ENCODE results near the gene PHB1.

PHB1 gene

DNA sequence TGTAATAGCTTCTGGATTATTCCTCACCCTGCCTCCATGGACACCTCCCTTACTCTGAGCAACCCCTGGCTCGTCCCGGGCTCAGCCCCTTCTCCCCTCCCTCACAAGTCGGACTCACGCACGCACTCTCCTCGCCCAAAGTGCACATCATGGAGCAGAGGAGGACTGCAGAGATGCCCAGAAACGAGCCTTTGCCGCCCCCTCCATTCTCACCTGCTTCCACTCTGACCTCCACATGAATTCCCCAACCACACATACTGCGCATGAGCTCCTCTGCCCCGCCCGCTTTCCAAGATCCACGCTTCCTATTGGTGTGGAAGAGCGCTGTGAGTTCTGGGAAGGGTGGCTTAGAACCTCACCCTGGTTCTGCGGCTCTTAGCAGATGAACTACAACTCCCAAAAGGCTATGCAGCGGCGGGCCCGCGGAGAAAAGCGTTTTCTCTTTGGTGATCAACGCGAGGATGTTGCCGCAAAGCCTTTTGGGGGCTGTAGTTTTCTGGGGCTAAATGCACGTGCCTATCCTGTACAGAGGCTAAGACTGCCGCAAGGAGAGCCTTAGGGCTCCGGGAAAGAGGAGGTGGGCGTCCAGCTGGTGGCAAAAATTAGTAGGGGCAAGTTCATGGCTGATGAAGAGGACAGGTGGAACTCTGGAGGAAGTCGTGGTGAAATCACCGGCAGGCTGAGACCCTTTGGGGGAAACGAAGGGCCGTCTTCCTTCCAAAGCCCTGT lies at the start of gene PHB1:
PHB1 (minus strand) TSS at position 261 of the 729 bp plus-strand sequence. CDS start 1,618 bp downstream, outside the sequence.
- peak; percentile 98 for DNase-seq

DNA sequence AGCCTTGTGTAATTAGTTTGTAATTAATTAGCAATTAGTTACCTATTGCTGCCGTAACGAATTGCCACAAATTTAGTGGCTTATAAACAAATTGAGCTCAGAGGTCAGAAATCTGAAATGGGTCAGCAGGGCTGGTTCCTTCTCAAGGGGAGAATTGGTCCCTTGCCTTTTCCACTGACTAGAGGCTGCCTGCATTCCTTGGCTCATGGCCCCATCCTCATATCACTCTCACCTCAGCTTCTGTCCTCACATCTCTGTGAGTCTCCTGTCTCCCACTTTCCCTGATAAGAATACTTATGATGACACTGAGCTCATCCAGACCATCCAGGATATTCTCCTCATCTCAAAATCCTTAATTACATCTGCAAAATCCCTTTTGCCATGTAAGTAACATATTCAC lies 49.4 kb upstream of the PHB1 start:
- DNase-seq, result no peak

DNA sequence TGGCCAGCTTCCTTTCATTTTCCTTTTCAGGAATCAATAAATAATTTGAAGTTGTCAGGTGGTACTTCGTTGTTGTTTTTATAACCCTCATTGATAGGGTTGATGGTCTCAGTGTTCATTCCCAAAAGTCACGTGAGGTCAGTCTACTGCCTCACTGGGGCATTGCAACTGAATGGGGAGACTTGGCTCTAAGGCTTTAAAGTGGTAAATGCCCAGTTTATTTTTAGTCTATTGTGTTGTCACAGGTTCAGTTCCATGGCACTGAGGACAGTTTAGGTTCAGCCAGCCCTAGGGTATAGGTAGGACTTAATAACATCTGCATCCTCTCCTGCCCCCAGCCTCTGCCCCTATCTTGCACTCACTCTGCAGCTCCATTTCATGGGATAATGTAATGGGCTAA lies 46.9 kb upstream of the PHB1 start:
- DNase-seq, result no peak

DNA sequence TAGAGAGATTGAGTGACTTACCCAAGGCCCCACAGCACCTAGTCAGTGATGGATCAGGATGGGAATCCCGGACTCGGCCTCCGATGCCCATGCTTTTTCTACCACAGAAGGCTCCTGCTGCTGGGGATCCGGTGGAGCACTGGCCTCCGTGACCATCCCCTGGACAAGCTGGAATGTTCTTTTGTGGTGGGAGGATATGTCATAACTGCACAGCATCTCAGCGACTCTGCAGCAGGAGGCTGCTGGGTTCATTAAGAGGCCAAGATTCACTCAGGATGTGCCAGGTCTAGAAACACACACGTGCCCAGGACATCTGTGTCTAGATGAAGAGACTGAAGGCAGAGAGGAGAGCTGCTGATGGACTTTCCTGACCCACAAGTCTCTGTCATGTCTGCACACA lies 45.7 kb upstream of the PHB1 start:
- DNase-seq, result no peak

DNA sequence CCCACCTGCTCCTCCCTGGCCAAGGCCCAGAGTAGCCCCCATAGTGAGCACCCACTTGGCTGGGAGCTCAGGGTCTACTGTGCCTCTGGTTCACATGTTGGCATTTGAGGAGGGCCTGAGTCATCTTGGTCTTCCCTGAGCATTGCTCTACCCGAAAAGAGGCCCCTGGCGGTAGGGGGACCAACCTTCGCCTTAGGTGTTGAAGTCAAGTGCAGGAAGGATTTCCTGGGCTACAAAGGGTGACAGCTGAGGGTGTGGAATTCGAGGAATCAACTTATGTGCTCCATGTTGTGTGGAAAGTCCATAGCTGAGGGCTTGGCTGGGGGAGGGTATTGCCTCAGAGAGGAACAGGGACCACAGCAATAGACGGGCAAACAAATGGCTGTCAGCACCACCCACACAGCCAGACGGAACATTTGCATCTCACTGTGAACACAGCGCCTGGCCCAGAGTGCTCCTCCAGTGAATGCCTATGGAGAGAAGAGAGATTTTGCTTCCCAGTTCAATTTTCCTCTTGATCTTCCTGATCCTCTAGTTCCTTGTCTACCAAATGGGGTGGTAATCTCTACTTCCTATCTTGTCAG lies 44.8 kb upstream of the PHB1 start:
- no peak for DNase-seq

DNA sequence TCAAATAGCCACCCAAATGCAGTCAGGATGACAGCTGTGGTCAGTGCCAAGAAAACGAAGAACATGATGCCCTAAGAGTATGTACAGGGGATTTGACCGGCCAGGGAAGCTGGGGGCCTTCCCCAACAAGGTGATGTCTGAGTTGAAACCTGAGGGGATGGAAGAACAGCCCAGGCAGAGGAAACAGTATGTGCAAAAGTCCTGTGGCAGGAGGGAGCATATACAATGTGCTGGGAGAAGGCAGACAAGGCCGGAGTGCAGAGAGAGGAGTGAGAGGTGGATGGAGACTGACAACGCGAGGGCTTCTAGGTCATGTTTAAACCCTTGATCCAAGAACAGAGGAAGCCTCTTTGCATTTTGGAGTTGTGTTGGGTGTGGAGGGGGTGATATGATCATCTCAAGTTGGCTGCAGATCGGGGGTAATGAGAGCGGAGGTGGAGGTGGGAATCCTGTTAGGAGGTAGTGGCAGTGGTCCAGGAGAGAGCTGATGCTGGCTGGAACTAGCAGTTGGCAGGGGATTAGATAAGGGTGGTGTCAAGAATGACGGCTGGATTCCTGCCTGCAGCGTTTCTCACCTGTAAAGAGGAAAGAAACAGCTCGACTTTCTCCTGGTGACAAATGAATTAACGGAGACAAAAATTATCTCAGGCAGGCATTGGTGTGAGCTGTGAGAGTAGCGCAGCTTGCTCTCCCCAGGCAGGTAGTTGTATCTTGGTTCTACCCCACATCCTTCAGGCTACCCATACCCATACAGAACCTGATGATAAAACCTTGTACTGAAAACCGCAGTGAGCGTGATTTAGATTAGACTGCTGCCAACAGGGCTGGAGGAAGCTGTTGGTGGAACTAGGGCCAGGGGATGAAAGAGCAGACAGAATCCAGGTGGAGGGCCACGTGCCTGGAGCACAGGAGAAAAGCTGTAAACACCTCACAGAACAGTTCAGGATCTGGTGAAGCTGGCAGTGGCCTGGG lies 43.2 kb upstream of the PHB1 start:
- no peak for DNase-seq

DNA sequence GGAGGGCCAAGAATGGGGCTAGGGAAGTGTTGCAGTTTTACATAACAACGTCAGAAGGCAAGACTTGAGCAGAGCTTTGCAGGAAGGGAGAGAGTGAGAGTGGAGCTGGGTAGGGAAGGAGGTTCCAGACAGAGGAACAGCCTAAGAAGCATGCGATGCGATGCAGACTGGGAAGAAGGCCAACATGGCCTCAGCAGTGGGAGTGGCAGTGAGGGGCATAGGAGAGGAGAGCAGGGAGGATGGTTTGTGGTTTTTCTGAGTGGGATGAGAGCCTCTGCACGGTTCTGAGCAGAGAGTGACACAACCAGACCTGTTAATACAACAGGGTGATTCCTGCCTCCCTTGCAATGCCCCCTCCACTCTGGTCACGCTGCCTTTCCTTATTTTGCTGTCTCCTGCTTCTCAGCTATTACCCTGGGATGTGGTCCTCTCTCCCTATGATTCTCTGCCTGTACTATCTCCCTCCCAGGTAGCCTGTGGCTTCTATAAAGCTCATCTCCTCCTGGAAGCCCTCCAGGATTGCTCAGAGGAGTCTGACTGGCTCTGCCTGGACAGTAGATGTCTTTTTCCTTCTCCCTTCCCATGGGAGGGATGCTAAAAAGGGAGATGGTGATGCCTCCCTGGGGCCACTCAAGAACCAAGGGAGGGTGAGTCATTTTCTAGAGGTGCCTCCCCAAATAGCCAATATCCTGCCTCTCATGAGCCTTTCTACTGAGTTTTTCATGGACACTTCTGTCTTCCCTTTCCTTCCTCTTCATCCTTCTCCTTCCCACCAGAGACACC lies 41.7 kb upstream of the PHB1 start:
- DNase-seq, result no peak

DNA sequence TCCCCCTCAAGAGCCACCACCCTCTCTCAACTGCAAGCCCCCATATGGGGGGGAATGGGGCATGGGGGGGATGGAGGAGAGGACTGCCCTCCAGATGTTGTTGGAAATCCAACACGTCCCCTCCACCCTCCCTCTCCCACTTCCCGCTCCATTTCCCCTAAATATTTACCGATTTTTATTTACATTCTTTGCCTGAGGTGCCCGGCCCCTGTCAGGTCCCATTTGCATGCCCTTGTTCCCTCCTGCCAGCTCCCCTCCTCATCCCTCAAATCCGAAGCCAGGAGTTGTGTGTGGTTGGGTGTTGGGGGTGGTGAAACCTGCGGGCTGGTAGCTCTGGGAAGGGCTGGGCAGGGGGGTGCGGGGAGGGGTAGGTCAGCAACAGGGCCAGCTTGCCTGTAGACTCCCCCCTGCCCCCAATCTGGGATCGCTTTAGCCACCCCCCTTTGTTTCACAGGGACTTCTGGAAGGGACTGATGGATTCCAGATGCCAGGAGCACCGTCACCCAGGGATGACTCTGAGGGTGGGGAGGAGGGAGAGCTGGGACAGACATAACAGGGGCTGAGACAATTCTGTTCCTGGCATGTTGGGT lies 40.7 kb upstream of the PHB1 start:
- DNase-seq, result no peak

DNA sequence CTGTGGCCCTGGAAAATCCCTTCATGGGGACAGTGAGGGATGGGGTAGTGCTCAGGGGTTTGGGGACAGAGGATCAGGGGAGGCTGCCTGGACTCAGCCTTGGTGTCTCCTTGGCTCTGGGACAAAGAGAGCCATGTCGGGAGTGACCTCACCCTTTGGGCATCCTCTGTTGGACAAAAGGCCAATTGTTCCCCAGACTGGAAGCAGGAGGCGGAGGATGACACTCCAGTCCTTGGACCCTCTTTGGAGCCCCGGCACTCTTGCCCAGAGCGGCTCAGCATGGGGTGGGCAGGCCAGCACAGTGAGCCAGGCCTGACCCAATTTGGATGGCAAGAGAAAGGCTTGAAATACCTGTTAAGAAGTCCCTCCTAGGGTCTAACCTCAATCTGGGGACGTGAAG lies 39.4 kb upstream of the PHB1 start:
- no peak for DNase-seq

DNA sequence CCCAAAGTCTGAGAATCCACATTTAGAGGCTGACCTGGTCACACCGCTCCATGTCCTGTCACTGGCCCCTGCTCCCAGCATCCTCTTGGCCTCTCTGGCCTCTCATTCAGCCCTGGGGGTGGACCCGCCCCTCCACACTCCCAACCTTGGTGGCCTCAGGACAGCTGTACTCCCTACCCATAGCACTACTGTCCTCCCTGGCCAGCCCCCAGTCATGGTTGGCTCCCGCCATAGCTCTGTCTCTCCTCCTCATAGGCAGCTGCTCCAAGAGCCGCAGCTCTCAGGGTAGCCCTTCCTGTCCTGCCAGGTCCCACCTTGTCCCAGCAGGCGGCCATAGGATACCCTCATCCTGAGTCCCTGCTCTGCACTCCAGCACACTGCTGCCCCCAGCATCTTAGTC lies 38.0 kb upstream of the PHB1 start:
- DNase-seq, result no peak

DNA sequence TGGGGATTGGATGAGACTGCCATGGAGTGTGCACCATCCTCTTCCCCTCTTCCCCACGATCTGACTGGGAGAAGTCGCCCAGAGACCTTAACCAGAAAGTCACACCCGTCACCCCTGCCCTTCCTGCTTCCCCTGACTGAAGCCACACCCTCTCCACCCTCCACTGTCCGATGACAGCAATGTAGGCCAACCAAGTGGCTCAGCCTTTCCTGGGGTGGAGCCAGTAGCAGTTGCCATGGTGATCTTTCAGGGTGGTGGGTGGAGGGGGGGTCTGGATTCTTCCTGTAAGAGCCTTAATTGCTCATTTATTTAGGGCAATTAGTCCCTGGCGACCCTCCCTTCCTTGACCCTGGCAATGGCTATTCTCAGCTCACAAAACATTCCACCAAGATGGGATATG lies 37.5 kb upstream of the PHB1 start:
- no peak for DNase-seq

DNA sequence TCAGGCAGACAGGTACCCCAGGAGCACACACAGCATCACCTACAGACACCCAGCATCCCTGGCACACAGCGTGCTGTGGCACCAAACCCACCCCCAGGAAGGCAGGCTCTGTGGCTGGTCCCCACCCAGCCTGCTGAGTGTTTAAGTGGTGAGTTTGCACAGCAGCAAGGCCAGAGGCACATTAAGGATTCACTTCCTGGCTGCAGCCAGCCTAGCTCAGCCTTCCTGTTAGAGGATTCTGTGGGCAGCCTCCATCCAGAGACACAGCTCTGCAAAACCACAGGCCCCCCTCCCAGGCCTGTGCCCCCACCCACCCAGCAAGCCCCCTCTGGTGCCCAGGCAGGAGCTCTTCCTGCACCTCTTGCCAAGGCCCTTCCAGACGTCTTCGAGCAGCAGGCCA lies 36.1 kb upstream of the PHB1 start:
- DNase-seq, result no peak

DNA sequence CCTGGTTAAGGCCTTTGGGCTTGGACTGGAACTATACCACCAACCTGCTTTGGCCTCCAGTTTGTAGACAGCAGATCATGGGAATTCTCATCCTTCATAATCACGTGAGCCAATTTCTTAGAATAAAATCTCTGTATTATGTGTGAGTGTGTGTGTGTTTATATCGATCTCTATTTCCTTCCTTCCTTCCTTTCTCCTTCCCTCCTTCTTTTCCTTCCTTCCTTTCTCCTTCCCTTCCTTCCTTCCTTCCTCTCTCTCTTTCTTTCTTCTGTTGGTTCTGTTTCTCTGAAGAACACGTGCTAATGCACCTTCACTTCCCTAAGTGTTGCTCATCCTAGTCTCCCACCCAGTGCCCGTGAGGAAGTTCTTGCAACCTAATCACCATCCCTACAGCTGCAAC lies 35.5 kb upstream of the PHB1 start:
- no peak for DNase-seq

DNA sequence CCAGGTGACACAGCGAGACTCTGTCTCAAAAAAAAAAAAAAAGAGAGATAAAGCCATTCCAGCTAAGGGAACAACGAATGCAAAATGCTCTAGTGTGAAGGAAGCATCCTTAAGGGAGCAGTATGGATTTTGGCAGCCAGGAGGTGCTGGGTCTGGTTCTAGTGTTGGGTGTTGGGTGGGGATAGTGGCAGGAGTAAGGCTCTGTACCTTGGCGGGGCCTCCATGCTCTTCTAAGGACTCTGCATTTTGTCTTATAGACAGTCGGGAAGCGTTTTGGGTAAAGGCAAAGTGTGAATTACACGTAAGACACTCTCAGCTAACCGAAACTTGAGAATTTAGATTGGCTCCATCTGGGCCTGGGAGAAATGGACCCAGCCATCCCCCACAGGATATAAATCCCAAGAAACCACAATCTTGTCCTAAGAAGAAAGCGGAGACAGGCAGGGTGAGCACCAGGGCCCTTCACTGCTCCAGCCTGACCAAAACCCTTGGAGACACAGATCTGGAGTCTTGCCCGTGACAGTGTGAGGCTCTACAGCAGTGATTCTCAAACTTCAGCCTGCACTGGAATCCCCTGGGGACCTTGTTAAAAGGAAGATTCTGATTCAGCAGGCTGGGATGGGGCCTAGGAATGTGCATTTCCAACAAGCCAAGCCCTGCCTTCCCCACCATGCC lies 33.1 kb upstream of the PHB1 start:
- DNase-seq, result no peak

DNA sequence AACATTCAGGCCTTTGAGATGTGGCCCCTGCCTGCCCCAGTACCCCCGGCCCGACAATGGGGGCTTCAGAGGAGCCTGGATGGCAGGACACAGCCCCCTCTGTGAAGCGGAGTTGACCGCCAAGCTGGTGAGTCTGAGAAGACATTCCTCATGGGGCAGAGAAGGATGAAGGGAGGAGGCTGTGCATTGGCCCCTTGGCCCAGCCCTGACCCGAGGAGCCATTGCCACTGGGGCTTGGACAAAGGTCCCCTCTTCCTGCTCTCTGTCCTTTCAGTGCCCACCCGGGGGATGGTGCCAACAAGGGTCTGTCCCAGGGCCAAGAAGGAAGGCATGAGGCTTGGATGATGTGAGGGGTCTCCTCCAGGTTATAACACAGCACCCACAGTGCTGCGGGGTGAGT lies 30.9 kb upstream of the PHB1 start:
- no peak for DNase-seq

DNA sequence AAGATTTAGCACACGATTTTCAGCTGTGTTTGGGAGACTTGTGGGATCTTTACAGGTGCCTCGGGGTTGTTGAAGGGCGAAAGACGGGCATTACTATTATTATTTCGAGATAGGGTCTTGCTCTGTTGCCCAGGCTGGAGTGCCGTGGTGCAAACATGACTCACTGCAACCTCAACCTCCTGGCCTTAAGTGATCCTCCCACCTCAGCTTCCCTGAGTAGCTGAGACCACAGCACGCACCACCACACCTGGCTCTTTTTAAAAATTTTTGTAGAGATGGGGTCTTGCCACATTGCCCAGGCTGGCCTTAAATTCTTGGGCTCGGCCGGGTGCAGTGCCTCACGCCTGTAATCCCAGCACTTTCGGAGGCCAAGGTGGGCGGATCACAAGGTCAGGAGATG lies 29.7 kb upstream of the PHB1 start:
- DNase-seq, result no peak

DNA sequence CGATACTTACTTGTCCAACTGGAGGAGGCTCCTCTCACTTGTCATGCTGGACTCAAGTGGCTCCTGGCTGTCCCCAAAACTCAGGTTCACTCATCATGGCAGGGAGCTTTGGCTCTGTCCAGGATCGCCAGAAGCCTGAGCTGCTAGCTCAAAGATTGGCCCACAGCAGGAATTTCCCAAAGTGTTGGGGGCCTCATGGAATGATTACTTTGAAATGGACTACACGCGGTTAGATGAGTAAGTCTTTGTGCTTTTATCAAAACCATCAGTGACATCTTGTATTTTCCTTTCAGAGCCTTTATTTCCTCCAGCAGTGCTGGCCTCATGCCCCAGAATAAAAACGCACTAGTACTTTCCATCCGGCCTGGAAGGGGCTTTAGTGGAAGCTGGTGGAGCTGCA lies 29.2 kb upstream of the PHB1 start:
- DNase-seq, result no peak

DNA sequence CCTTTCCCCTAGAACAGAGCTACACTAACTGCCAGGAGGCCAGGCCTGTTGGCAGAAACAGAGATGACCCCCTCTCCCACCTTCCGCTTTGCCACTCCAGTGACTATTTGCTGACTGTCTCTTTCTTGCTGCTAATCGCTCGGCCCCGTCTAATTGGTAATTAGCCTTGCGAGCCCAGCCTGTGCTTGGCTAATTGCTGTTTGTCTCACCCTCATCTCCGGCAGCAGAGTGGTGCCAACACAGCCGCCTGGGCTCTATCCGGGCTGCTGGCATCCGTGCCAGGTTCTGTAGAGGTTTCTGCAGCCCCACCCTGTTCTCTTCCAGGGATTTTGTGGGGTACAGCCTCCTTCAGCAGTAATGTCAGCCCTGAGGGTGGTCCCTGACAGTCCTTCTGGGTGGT lies 27.4 kb upstream of the PHB1 start:
- no peak for DNase-seq

DNA sequence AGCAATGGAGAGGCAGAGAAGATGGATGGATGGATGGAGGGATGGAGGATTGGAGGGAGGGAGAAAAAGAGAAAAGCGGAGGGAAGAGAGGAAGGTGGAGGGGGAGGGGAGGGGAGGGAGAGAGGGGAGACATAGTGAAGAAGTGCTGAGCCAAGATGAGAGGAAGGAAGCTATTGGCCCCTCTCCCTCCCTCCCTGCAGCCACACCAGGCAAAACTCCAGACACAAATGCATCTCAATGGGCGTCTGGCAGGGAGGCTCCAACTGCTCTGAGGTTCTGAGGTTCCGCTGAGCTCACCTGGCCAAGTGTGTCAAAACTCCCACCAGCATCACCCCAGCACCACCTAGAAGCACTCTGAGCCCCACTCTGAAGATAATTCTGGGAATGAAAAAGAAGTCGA lies 26.9 kb upstream of the PHB1 start:
- DNase-seq, result no peak

DNA sequence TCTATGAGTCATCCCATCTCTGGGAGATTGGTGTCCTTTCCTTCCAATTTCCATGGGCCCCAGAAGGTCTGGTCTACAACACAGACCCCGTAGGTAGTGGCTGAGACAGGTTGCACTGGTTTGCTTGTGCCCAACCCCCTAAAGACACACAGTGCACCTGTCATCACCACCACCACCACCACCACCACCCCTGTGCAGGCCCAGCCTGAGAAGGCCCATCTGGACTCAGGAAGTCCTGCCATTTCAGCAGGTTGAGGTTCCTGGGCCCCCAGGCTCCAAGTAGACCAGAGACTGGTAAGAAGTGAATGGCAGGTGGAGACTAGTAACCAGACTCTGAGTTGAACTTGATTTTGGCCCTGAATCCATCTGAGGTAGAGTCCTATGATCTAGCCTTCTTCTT lies 25.9 kb upstream of the PHB1 start:
- no peak for DNase-seq

DNA sequence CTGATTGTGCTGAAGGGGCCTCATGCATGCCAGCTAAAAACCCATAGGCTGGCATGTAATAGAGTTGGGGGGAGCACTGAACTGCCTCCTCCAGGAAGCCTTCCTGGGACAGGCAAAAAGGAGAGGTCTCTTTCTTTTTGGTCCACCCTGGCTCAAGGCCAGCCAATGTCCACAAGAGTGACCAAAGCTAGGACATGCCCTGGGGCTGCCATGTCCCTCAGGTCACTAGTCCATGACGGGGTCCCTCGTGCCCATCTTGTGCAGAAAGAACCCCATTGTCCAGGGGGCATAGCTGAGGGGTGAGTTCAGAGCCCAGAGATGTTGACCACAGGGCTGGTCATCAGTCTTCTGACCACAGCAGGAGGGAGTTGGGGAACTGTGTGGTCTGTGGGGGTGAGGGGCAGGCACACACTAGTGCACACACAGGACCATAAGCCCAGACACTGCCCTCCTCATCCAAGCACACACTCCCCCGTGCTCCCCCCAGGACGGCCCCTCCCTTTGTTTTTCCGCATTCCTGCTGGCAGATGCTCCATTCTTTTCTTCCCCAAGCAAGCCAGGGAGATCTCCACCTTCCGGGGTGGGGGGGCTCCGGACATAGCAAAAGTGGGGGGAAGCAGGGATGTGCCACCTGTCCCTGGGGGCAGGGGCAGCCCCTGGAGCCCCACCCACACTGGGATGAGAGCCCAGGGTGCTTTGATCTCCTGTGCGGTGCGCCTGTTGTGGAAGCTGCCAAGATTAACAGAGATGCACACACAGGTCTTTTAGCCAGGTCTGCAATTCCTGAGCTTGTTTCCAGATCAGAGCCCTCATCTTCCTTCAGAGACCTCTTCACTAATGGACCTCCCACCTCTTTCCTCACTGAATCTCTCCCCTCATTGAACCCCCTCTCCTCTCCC lies 25.2 kb upstream of the PHB1 start:
- DNase-seq, result no peak

All from DMS79 (cell line).